Measurements from ENCODE around the gene IDNK. TPM values are rescaled to one million over a fixed set of nuclear protein-coding genes. Genes with fewer than 3 reads are reported as not detected.

Gene IDNK
- total and polyA plus RNA-seq, 2 of the 8 experiments (the other 6 are each of a cell fraction or from before 2014, with no cell fraction given) = 0.29 to 0.48 TPM

DNA sequence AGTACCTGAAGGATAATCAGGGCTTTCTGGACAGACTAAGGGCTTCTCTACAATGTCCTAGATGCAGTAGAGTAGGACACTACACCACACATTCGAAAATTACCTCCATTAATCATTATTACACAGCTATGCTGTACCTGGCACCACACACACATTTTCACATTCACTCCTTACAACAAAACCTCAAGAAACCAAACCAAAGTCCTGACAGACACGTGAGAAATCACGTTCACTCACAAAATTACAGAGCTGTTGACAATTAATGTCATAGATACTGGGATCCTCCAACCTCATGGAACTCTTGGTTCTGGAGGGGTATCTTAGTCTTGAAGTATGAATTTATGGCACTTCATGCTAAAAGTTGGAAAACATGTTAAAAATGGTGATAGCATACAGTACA, 68.5 kb downstream of the IDNK start:
- no peaks in the 10 kb centered on the region for H3K27me3 ChIP-seq (replicated peaks in 1 of 4; ENCODE audit: control insufficient read depth in 3 of 4, extremely low read depth in 1 of 4, insufficient read depth in 3 of 4, low read length in 3 of 4)
- 93% methylated on average over 3 of the region's 3 CpGs; no CpG with 5 or more reads in 1 of the 2 experiments for WGBS, 2 experiments (ENCODE audit: extremely low coverage in 1 of 2, insufficient coverage in 1 of 2, insufficient read length in 1 of 2, insufficient replicate concordance in 2 of 2, low coverage in 1 of 2, low lambda C conversion rate in 2 of 2, missing lambda C conversion rate in 1 of 2)
- H3K4me3 ChIP-seq (ENCODE audit: extremely low read depth in 1 of 4, insufficient read depth in 2 of 4, low read depth in 3 of 4, low read length in 4 of 4) = no peak overlapping the region
- H3K79me1 ChIP-seq (ENCODE audit: low read depth, low read length) = no peaks in the 10 kb centered on the region; the same call in 1 of the 2 replicates
- CTCF ChIA-PET (ENCODE audit: partially characterized antibody) = no interaction called here
- H3K14ac ChIP-seq (ENCODE audit: insufficient read length) = no peak overlapping the region
- no peak overlapping the region for H2AFZ ChIP-seq (ENCODE audit: low read length)
- no peak overlapping the region for H4K8ac ChIP-seq (ENCODE audit: extremely low read depth, insufficient read depth, low read length)
- no peak overlapping the region for H3K56ac ChIP-seq (replicated peaks; ENCODE audit: insufficient read length, low read depth, low read length)
- H3K4me2 ChIP-seq (ENCODE audit: insufficient read depth in 1 of 2, low read depth in 2 of 2, low read length in 2 of 2) = no peak overlapping the region
- no peaks in the 10 kb centered on the region for H3K36me3 ChIP-seq (ENCODE audit: control insufficient read depth in 2 of 4, insufficient read depth in 4 of 4, low read length in 3 of 4)
- DNase-seq (ENCODE audit: low read depth in 1 of 2, low spot score in 2 of 2) (no peak), FAIRE-seq (no peak)
- peaks cover 15 to 99% of the 10 kb centered on the region in 2 experiments for H3K79me2 ChIP-seq (ENCODE audit: control insufficient read depth in 1 of 2, insufficient read depth in 2 of 2, low read length in 2 of 2)
- H3K23me2 ChIP-seq (ENCODE audit: low read depth, low read length) = no peaks in the 10 kb centered on the region
- H2AK5ac ChIP-seq (ENCODE audit: low read depth, low read length) = no peak overlapping the region
- H4K91ac ChIP-seq (replicated peaks; ENCODE audit: insufficient read length, low read length) = no peak overlapping the region
- H3K23ac ChIP-seq (ENCODE audit: insufficient read length) = no peak overlapping the region
- peaks cover 9 to 13% of the 10 kb centered on the region in 2 experiments for H4K20me1 ChIP-seq (replicated peaks in 1 of 2; ENCODE audit: control insufficient read depth in 1 of 2, insufficient read depth in 2 of 2, low read length in 2 of 2)
- no peaks in the 10 kb centered on the region for H3K9me3 ChIP-seq (ENCODE audit: insufficient read depth in 2 of 2, low read depth in 1 of 2, low read length in 1 of 2)
- no peak overlapping the region for H3K27ac ChIP-seq (ENCODE audit: low read depth, low read length)
- H3K9ac ChIP-seq (replicated peaks in 1 of 4; ENCODE audit: extremely low read depth in 1 of 4, low read depth in 3 of 4, low read length in 3 of 4) = no peak overlapping the region
- H4K5ac ChIP-seq (ENCODE audit: insufficient read length, low read depth, low read length) = no peak overlapping the region
- H3K4ac ChIP-seq (replicated peaks; ENCODE audit: insufficient read length, low read depth, low read length) = no peak overlapping the region
- no peak overlapping the region for H2BK12ac ChIP-seq (ENCODE audit: low read depth, low read length)
- TF ChIP-seq EGR1 (IDR thresholded peaks at IDR 0.05; ENCODE audit: borderline replicate concordance, low read depth, low read length) (no peak), RNF2 (IDR thresholded peaks at IDR 0.05; ENCODE audit: borderline replicate concordance, low read depth, low read length, missing control alignments, poor library complexity, severe bottlenecking) (no peak), TCF12 (IDR thresholded peaks at IDR 0.05; ENCODE audit: low read depth, low read length) (no peak), SP2 (IDR thresholded peaks at IDR 0.05; ENCODE audit: low read length) (no peak), ASH2L (IDR thresholded peaks at IDR 0.05; ENCODE audit: low read length) (no peak), JUN (IDR thresholded peaks at IDR 0.05; ENCODE audit: low read depth, low read length) (no peak), NANOG (IDR thresholded peaks at IDR 0.05; ENCODE audit: insufficient read depth, low read depth, low read length, poor library complexity, severe bottlenecking) (no peak), HDAC2 (IDR thresholded peaks at IDR 0.05; ENCODE audit: borderline replicate concordance in 1 of 2, low read depth in 2 of 2, low read length in 2 of 2) (no peak), EZH2 (IDR thresholded peaks at IDR 0.05; ENCODE audit: low read depth, low read length, severe bottlenecking) (no peak), RXRA (IDR thresholded peaks at IDR 0.05; ENCODE audit: insufficient read depth, low read depth, low read length) (no peak), TEAD4 (IDR thresholded peaks at IDR 0.05; ENCODE audit: low read depth, low read length) (no peak)
- no peak overlapping the region for H2BK5ac ChIP-seq (ENCODE audit: low read depth, low read length)
- POLR2A ChIA-PET (ENCODE audit: partially characterized antibody) = interaction anchor here (1.4 to 2.9 kb wide), 2 partner anchors 9 to 16 kb away, joined by 3 to 15 read pairs; partner anchors contain the start of gene UBQLN1
- H2BK20ac ChIP-seq (ENCODE audit: low read length) = no peak overlapping the region
- no peak overlapping the region for H3K18ac ChIP-seq (ENCODE audit: extremely low read depth, low read length)
- no peaks in the 10 kb centered on the region for H3K4me1 ChIP-seq (replicated peaks in 1 of 4; ENCODE audit: control insufficient read depth in 3 of 4, insufficient read depth in 4 of 4, low read length in 3 of 4)
- no peak overlapping the region for H2BK15ac ChIP-seq (ENCODE audit: low read length)
- no peak overlapping the region for H2BK120ac ChIP-seq (replicated peaks; ENCODE audit: low read depth, low read length)

Data from H1 (cell line).